H1 (cell line): ENCODE measurements around the gene SLC39A11.

Experiments
- EZH2 ChIP-seq: fragments of 200-600 bp; sonication (generic); IDR thresholded peaks from 2 replicates; pipeline ENCODE4 v1.7.1; 2012; ENCODE audit warnings: low read depth, mild to moderate bottlenecking, moderate library complexity, low read length, inconsistent platforms; ENCODE audit not compliant: severe bottlenecking
- GABPA ChIP-seq: IDR thresholded peaks from 2 replicates; pipeline ENCODE4 v1.6.1; 2011; ENCODE audit warnings: mild to moderate bottlenecking, low read length, moderate library complexity, borderline replicate concordance; ENCODE audit not compliant: insufficient read depth
- HDAC6 ChIP-seq: IDR thresholded peaks from one replicate; pipeline ENCODE4 v1.7.1; 2012; ENCODE audit warnings: low read depth, mild to moderate bottlenecking, inconsistent platforms, low read length, moderate library complexity
- KDM5A ChIP-seq: fragments of 200-600 bp; IDR thresholded peaks from 2 replicates; pipeline ENCODE4 v1.7.1; 2012; ENCODE audit warnings: mild to moderate bottlenecking, low read length, inconsistent platforms, mixed read lengths
- POLR2A ChIP-seq, 2 experiments: IDR thresholded peaks; 1 replicate in 1 of 2; 2 replicates in 1 of 2; pipeline ENCODE4 v1.6.1; 2011; ENCODE audit warnings: low read depth in 2 of 2, low read length in 2 of 2, mild to moderate bottlenecking in 2 of 2; ENCODE audit errors: control extremely low read depth in 1 of 2
- POLR2AphosphoS5 ChIP-seq: IDR thresholded peaks from 2 replicates; pipeline ENCODE4 v1.6.1; 2011; ENCODE audit warnings: low read depth, low read length
- TF ChIP-seq, protein P1 (sequence below), 3 experiments: IDR thresholded peaks; 1 replicate in 2 of 3; 2 replicates in 1 of 3; pipeline versions ENCODE4 v1.5.1 to v1.6.1; 2011; ENCODE audit warnings: low read length in 3 of 3, mild to moderate bottlenecking in 3 of 3, inconsistent platforms in 2 of 3, low read depth in 1 of 3, moderate library complexity in 1 of 3; ENCODE audit not compliant: insufficient read depth in 1 of 3; ENCODE audit errors: control extremely low read depth in 1 of 3
- TF ChIP-seq, protein P2 (sequence below): IDR thresholded peaks from 2 replicates; pipeline ENCODE4 v1.6.1; 2011; ENCODE audit warnings: low read depth, mild to moderate bottlenecking, low read length; ENCODE audit not compliant: insufficient read depth
- TF ChIP-seq, protein P3 (sequence below): IDR thresholded peaks from 2 replicates; pipeline ENCODE4 v1.6.1; 2012; ENCODE audit warnings: inconsistent platforms
- TF ChIP-seq, protein P4 (sequence below): IDR thresholded peaks from 2 replicates; pipeline ENCODE4 v1.6.1; 2012; ENCODE audit warnings: low read length, inconsistent platforms

DNA sequence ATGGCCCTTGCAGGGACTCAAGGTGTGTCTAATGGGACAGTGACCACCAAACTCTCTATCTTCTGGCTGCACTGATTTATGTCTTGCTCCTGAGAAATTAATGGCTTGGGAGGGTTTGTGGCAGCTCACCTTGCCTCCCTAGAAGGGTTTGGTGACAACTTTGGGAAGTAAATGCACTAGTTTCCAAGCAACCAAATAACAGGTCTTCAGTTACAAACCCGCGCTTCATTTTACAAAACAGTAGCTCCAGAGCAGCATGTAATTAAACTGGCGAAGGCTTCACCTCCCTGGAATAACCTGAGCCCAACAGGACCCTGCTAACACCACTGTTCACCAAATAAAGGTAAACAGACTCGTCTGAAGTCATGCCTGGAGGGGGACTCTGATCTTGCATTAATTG, 318.3 kb downstream of the SLC39A11 start:
- TF ChIP-seq POLR2A (IDR thresholded peaks at IDR 0.05; ENCODE audit: control extremely low read depth in 1 of 2, low read depth in 2 of 2, low read length in 2 of 2) (no peak), GABPA (no peak), POLR2AphosphoS5 (no peak), KDM5A (no peak), EZH2 (no peak), HDAC6 (no peak)
- TF ChIP-seq, protein P1, sequence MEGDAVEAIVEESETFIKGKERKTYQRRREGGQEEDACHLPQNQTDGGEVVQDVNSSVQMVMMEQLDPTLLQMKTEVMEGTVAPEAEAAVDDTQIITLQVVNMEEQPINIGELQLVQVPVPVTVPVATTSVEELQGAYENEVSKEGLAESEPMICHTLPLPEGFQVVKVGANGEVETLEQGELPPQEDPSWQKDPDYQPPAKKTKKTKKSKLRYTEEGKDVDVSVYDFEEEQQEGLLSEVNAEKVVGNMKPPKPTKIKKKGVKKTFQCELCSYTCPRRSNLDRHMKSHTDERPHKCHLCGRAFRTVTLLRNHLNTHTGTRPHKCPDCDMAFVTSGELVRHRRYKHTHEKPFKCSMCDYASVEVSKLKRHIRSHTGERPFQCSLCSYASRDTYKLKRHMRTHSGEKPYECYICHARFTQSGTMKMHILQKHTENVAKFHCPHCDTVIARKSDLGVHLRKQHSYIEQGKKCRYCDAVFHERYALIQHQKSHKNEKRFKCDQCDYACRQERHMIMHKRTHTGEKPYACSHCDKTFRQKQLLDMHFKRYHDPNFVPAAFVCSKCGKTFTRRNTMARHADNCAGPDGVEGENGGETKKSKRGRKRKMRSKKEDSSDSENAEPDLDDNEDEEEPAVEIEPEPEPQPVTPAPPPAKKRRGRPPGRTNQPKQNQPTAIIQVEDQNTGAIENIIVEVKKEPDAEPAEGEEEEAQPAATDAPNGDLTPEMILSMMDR (IDR thresholded peaks at IDR 0.05; ENCODE audit: control extremely low read depth in 1 of 3, insufficient read depth in 1 of 3, low read depth in 1 of 3, low read length in 3 of 3): no peak
- TF ChIP-seq, protein P2, sequence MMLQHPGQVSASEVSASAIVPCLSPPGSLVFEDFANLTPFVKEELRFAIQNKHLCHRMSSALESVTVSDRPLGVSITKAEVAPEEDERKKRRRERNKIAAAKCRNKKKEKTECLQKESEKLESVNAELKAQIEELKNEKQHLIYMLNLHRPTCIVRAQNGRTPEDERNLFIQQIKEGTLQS: no peak
- TF ChIP-seq, protein P3, sequence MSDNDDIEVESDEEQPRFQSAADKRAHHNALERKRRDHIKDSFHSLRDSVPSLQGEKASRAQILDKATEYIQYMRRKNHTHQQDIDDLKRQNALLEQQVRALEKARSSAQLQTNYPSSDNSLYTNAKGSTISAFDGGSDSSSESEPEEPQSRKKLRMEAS: no peak
- TF ChIP-seq, protein P4, sequence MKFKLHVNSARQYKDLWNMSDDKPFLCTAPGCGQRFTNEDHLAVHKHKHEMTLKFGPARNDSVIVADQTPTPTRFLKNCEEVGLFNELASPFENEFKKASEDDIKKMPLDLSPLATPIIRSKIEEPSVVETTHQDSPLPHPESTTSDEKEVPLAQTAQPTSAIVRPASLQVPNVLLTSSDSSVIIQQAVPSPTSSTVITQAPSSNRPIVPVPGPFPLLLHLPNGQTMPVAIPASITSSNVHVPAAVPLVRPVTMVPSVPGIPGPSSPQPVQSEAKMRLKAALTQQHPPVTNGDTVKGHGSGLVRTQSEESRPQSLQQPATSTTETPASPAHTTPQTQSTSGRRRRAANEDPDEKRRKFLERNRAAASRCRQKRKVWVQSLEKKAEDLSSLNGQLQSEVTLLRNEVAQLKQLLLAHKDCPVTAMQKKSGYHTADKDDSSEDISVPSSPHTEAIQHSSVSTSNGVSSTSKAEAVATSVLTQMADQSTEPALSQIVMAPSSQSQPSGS: no peak
